GM12864 (cell line): Measurements from ENCODE around the gene FBXO8.

Experiments
- DNase-seq: peaks from one replicate; pipeline ENCODE4 v3.0.0-alpha.2; 2011; ENCODE audit warnings: low read depth
- H3K4me3 ChIP-seq: 2 replicates; pipeline ENCODE4 v1.5.1; 2011; ENCODE audit warnings: mild to moderate bottlenecking, low read depth, low read length, control low read depth
- TF ChIP-seq, protein P1 (sequence below): IDR thresholded peaks from 2 replicates; pipeline ENCODE4 v1.5.1; 2011; ENCODE audit warnings: low read depth, mild to moderate bottlenecking, moderate library complexity, low read length, control low read depth, inconsistent platforms; ENCODE audit errors: missing control alignments

The FBXO8 gene

DNA sequence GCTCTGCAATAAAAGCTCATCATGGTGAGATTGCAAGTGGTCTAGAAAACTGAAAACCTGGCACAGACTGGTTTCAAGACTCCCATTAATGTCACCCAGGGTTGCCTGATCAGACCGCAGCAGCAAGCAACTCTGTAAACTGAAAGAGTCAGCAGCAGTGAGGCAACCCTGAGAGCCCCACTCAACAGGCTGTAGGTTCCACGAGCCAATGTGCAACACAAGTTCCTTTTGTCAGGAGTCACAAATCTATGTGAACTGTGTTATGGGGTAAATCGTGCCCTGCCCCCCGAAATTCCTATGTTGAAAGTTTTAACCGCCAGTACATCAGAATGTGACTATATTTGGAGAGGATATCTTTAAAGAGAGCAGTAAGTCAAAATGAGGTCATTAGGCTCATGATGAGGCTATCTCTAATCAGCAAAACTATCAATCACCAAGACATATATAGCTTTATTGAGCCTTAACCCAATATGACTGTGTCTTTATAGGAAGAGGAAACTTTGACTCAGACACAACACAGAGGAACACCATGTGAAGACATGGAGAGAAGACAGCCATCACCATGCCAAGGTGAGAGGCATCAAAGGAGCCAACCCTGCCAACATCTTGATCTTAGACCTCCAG, 94.0 kb downstream of the FBXO8 start:
- no peak for DNase-seq
- TF ChIP-seq, protein P1, sequence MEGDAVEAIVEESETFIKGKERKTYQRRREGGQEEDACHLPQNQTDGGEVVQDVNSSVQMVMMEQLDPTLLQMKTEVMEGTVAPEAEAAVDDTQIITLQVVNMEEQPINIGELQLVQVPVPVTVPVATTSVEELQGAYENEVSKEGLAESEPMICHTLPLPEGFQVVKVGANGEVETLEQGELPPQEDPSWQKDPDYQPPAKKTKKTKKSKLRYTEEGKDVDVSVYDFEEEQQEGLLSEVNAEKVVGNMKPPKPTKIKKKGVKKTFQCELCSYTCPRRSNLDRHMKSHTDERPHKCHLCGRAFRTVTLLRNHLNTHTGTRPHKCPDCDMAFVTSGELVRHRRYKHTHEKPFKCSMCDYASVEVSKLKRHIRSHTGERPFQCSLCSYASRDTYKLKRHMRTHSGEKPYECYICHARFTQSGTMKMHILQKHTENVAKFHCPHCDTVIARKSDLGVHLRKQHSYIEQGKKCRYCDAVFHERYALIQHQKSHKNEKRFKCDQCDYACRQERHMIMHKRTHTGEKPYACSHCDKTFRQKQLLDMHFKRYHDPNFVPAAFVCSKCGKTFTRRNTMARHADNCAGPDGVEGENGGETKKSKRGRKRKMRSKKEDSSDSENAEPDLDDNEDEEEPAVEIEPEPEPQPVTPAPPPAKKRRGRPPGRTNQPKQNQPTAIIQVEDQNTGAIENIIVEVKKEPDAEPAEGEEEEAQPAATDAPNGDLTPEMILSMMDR: no peak
- H3K4me3 ChIP-seq: no peak overlapping the region
